GM18520 (cell line): Measurements from ENCODE around the gene LMOD3.

Source experiments
- ATAC-seq: cut with Tn5 transposase; IDR thresholded peaks from one replicate; pipeline ENCODE4 v1.9.1; 2021; ENCODE audit not compliant: unreplicated experiment

Gene LMOD3

GRCh38 chr3:69094467-69095205 lies 27.8 kb downstream of the LMOD3 start:
- no peak for ATAC-seq

GRCh38 chr3:69092030-69092516 lies 30.3 kb downstream of the LMOD3 start:
- ATAC-seq: peak; percentile 82

GRCh38 chr3:69091389-69092029 lies 30.9 kb downstream of the LMOD3 start:
- ATAC-seq: no peak

GRCh38 chr3:69090021-69090420 lies 32.4 kb downstream of the LMOD3 start:
- no peak for ATAC-seq

GRCh38 chr3:69088063-69088462 lies 34.3 kb downstream of the LMOD3 start:
- ATAC-seq: no peak

- no peak for ATAC-seq
Measured at GRCh38 chr3:69087030-69087791, 35.2 kb downstream of the LMOD3 start.

GRCh38 chr3:69085833-69086722 lies 36.3 kb downstream of the LMOD3 start:
- ATAC-seq: no peak

GRCh38 chr3:69085168-69085832 lies 37.1 kb downstream of the LMOD3 start:
- ATAC-seq: no peak

- peak; percentile 34 for ATAC-seq
Measured at GRCh38 chr3:69084326-69085167, 37.8 kb downstream of the LMOD3 start, which contains the start of gene ARL6IP5. Gene ARL6IP5, plus strand, starts transcription at chr3:69084937. Its CDS starts 111 bp downstream, at chr3:69085048.

- ATAC-seq: peak; percentile 54
Measured at GRCh38 chr3:69082805-69083204, 39.6 kb downstream of the LMOD3 start.

GRCh38 chr3:69082361-69082760 lies 40.0 kb downstream of the LMOD3 start:
- ATAC-seq: no peak

GRCh38 chr3:69081583-69082262 lies 40.7 kb downstream of the LMOD3 start:
- ATAC-seq: peak; percentile 17

GRCh38 chr3:69080233-69080920 lies 42.0 kb downstream of the LMOD3 start, which contains the start of gene UBA3:
Gene UBA3, minus strand, starts transcription at chr3:69080365. Its CDS starts 12 bp downstream, at chr3:69080353.
- peak; percentile 20 for ATAC-seq

- no peak for ATAC-seq
Measured at GRCh38 chr3:69079269-69080159, 42.9 kb downstream of the LMOD3 start.

- no peak for ATAC-seq
Measured at GRCh38 chr3:69072928-69073327, 49.5 kb downstream of the LMOD3 start.

- ATAC-seq: no peak
Measured at GRCh38 chr3:69066121-69066520, 56.3 kb downstream of the LMOD3 start.
